Mucosa of gallbladder (tissue), 1 donor: ENCODE data around the gene OPN1LW. TPM values are rescaled to one million over a fixed set of nuclear protein-coding genes. Genes with fewer than 3 reads are reported as not detected.

Experiments
- total RNA-seq: library from RNA; stranded (reverse); gene quantifications from one replicate; pipeline ENCODE4 v1.2.1, GENCODE V29; 2021
- donor health status: DM: no; HTN: no; CAD: no.

Gene OPN1LW
- total RNA-seq, 1 donor from 2014 or later = not detected

Other genes starting within 250 kb of the OPN1LW start
- gene AVPR2, start 239.6 kb upstream of the OPN1LW start, total RNA-seq = 1.1 TPM
- gene ARHGAP4, start 218.0 kb upstream of the OPN1LW start, total RNA-seq = 53.8 TPM
- 81.6 TPM for gene NAA10, start 209.2 kb upstream of the OPN1LW start, total RNA-seq
- 19.5 TPM for gene RENBP, start 199.6 kb upstream of the OPN1LW start, total RNA-seq
- 69.5 TPM for gene HCFC1, start 172.4 kb upstream of the OPN1LW start, total RNA-seq
- 14.4 TPM for gene TMEM187, start 171.5 kb upstream of the OPN1LW start, total RNA-seq
- 108 TPM for gene IRAK1, start 124.3 kb upstream of the OPN1LW start, total RNA-seq
- gene MECP2, start 46.5 kb upstream of the OPN1LW start, total RNA-seq = 64.9 TPM
- gene OPN1MW, start 38.4 kb downstream of the OPN1LW start, total RNA-seq = not detected
- not detected for gene OPN1MW2, start 75.5 kb downstream of the OPN1LW start, total RNA-seq
- not detected for gene OPN1MW3, start 113.3 kb downstream of the OPN1LW start, total RNA-seq
- gene TEX28, start 150.9 kb downstream of the OPN1LW start, total RNA-seq = not detected
- gene TKTL1, start 151.6 kb downstream of the OPN1LW start, total RNA-seq = not detected
- gene FLNA, start 230.4 kb downstream of the OPN1LW start, total RNA-seq = 2,367 TPM
- gene EMD, start 235.1 kb downstream of the OPN1LW start, total RNA-seq = 62.6 TPM